Measurements from ENCODE around the gene PRC1. TPM values are rescaled to one million over a fixed set of nuclear protein-coding genes. Genes with fewer than 3 reads are reported as not detected.

Gene PRC1
- polyA plus RNA-seq, 1 donor (not counting 4 experiments of a cell fraction or from before 2014, with no cell fraction given) = 105 TPM

DNA sequence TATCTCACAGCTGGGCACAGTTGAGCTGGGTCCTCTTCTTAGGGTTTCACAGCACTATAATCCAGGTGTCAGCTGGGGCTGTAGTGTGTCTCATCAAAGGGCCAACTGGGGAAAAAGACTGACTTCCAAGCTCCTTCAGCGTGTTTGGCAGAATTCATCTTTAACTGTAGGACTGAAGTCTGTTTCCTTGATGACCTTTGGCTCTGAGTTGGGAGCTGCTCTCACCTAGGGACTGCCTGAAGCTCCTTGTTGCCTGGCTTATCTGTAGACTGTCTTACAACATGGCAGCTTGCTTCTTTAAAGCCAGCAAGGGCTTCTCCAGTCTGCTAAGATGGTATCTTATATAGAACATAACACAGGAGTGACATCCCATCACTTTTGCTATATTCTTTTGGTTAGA is 33.3 kb upstream of the PRC1 start:
- Histone ChIP-seq H3K9ac (ENCODE audit: control insufficient read depth, extremely low read depth, insufficient read depth, low read length) (no peak overlapping the region), H3K27ac (ENCODE audit: control insufficient read depth, insufficient read depth, low read length) (no peak overlapping the region), H4K20me1 (ENCODE audit: control insufficient read depth, extremely low read depth, insufficient read depth, low read length) (no peaks in the 10 kb centered on the region), H3K4me2 (ENCODE audit: control insufficient read depth, extremely low read depth, insufficient read depth, low read depth, low read length) (no peak overlapping the region), H3K4me3 (ENCODE audit: control insufficient read depth in 2 of 3, extremely low read depth in 1 of 3, insufficient read depth in 2 of 3, low read depth in 1 of 3, low read length in 3 of 3) (no peak overlapping the region), H3K79me2 (ENCODE audit: control insufficient read depth, insufficient read depth, low read length) (no peaks in the 10 kb centered on the region), H3K27me3 (ENCODE audit: control insufficient read depth, extremely low read depth, insufficient read depth, low read length) (no peaks in the 10 kb centered on the region), H3K9me3 (ENCODE audit: control insufficient read depth, low read depth, low read length) (no peaks in the 10 kb centered on the region), H2AFZ (ENCODE audit: control insufficient read depth, low read length) (no peak overlapping the region), H3K4me1 (ENCODE audit: control insufficient read depth, extremely low read depth, insufficient read depth, low read length) (peaks cover 4% of the 10 kb centered on the region), H3K36me3 (ENCODE audit: control insufficient read depth in 2 of 2, extremely low read depth in 1 of 2, insufficient read depth in 2 of 2, low read length in 2 of 2) (no peaks in the 10 kb centered on the region), H3K9me1 (ENCODE audit: control insufficient read depth, extremely low read depth, insufficient read depth, low read length) (no peaks in the 10 kb centered on the region)
- dilution Hi-C loops (cut with MboI; ENCODE audit: extremely low pct_ligation_motif_present, low sequenced_read_pairs) = no loop called here
- no peak for FAIRE-seq
- TF ChIP-seq EZH2 (IDR thresholded peaks at IDR 0.05; ENCODE audit: low read length) = no peak
- TF ChIP-seq, protein P1, sequence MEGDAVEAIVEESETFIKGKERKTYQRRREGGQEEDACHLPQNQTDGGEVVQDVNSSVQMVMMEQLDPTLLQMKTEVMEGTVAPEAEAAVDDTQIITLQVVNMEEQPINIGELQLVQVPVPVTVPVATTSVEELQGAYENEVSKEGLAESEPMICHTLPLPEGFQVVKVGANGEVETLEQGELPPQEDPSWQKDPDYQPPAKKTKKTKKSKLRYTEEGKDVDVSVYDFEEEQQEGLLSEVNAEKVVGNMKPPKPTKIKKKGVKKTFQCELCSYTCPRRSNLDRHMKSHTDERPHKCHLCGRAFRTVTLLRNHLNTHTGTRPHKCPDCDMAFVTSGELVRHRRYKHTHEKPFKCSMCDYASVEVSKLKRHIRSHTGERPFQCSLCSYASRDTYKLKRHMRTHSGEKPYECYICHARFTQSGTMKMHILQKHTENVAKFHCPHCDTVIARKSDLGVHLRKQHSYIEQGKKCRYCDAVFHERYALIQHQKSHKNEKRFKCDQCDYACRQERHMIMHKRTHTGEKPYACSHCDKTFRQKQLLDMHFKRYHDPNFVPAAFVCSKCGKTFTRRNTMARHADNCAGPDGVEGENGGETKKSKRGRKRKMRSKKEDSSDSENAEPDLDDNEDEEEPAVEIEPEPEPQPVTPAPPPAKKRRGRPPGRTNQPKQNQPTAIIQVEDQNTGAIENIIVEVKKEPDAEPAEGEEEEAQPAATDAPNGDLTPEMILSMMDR (optimal IDR thresholded peaks at IDR 0.05 in 1 of 3, IDR thresholded peaks at IDR 0.05 in 1 of 3, conservative IDR thresholded peaks at IDR 0.05 in 1 of 3; ENCODE audit: extremely low read depth in 1 of 3, insufficient read depth in 2 of 3, low read length in 3 of 3) = no peak
- DNase-seq (ENCODE audit: low read depth, low spot score) = no peak

DNA sequence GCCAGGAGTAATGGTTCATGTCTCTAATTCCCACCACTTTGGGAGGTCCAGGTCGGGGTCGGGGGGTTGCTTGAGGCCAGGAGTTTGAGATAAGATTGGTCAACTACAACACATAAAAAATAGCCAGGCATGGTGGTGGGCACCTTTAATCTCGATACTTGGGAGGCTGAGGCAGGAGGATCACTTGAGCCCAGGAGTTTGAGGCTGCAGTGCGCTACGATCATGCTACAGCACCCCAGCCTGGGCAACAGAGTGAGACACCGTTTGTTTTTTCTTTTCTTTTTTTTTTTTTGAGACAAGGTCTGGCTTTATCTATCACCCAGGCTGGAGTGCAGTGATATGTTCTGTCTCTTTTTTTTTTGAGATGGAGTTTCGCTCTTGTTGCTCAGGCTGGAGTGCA is 29.4 kb upstream of the PRC1 start:
- no peaks in the 10 kb centered on the region for H3K9me3 ChIP-seq (ENCODE audit: control insufficient read depth, low read depth, low read length)
- H3K4me1 ChIP-seq (ENCODE audit: control insufficient read depth, extremely low read depth, insufficient read depth, low read length) = peaks cover 13% of the 10 kb centered on the region
- H3K4me2 ChIP-seq (ENCODE audit: control insufficient read depth, extremely low read depth, insufficient read depth, low read depth, low read length) = no peak overlapping the region
- H3K4me3 ChIP-seq (ENCODE audit: control insufficient read depth in 2 of 3, extremely low read depth in 1 of 3, insufficient read depth in 2 of 3, low read depth in 1 of 3, low read length in 3 of 3) = no peak overlapping the region
- TF ChIP-seq EZH2 (IDR thresholded peaks at IDR 0.05; ENCODE audit: low read length) = no peak
- TF ChIP-seq, protein P1 (optimal IDR thresholded peaks at IDR 0.05 in 1 of 3, IDR thresholded peaks at IDR 0.05 in 1 of 3, conservative IDR thresholded peaks at IDR 0.05 in 1 of 3; ENCODE audit: extremely low read depth in 1 of 3, insufficient read depth in 2 of 3, low read length in 3 of 3) = no peak
- DNase-seq (ENCODE audit: low read depth, low spot score) (no peak), FAIRE-seq (no peak)
- H4K20me1 ChIP-seq (ENCODE audit: control insufficient read depth, extremely low read depth, insufficient read depth, low read length) = no peaks in the 10 kb centered on the region
- no peaks in the 10 kb centered on the region for H3K9me1 ChIP-seq (ENCODE audit: control insufficient read depth, extremely low read depth, insufficient read depth, low read length)
- H3K27ac ChIP-seq (ENCODE audit: control insufficient read depth, insufficient read depth, low read length) = no peak overlapping the region
- no peaks in the 10 kb centered on the region for H3K27me3 ChIP-seq (ENCODE audit: control insufficient read depth, extremely low read depth, insufficient read depth, low read length)
- no peak overlapping the region for H2AFZ ChIP-seq (ENCODE audit: control insufficient read depth, low read length)
- H3K36me3 ChIP-seq (ENCODE audit: control insufficient read depth in 2 of 2, extremely low read depth in 1 of 2, insufficient read depth in 2 of 2, low read length in 2 of 2) = peaks cover 0 to 5% of the 10 kb centered on the region in 2 experiments
- peaks cover 24% of the 10 kb centered on the region for H3K79me2 ChIP-seq (ENCODE audit: control insufficient read depth, insufficient read depth, low read length)
- H3K9ac ChIP-seq (ENCODE audit: control insufficient read depth, extremely low read depth, insufficient read depth, low read length) = no peak overlapping the region
- dilution Hi-C loops (cut with MboI; ENCODE audit: extremely low pct_ligation_motif_present, low sequenced_read_pairs) = no loop called here
